Mesendoderm (in vitro differentiated cells): ENCODE measurements around the gene EPYC.

ENCODE experiments used
- DNase-seq: peaks from one replicate; pipeline ENCODE4 v3.0.0; 2013
- H2AK5ac ChIP-seq: 2 replicates; pipeline ENCODE4 v1.6.1; 2013; ENCODE audit warnings: low read length, inconsistent platforms
- H2BK120ac ChIP-seq: 2 replicates; pipeline ENCODE4 v1.6.1; 2013; ENCODE audit warnings: low read depth, mild to moderate bottlenecking, low read length, moderate library complexity, mixed read lengths
- H2BK15ac ChIP-seq: replicated peaks from 2 replicates; pipeline ENCODE4 v1.6.1; 2013; ENCODE audit warnings: low read depth, mild to moderate bottlenecking, moderate library complexity
- H2BK5ac ChIP-seq: 2 replicates; pipeline ENCODE4 v1.6.1; 2013; ENCODE audit warnings: low read length, inconsistent platforms
- H3K18ac ChIP-seq: 2 replicates; pipeline ENCODE4 v1.6.1; 2013; ENCODE audit warnings: mild to moderate bottlenecking, low read length, mixed read lengths
- H3K23ac ChIP-seq: one replicate; pipeline ENCODE4 v1.6.1; 2013; ENCODE audit warnings: low read length
- H3K27ac ChIP-seq: 2 replicates; pipeline ENCODE4 v1.5.1; 2013; ENCODE audit warnings: low read depth, mild to moderate bottlenecking, inconsistent platforms, low read length, moderate library complexity
- H3K27me3 ChIP-seq: 2 replicates; pipeline ENCODE4 v1.6.1; 2013; ENCODE audit warnings: low read length, control low read depth, mild to moderate bottlenecking, inconsistent platforms; ENCODE audit not compliant: insufficient read depth, poor library complexity
- H3K36me3 ChIP-seq: 2 replicates; pipeline ENCODE4 v1.6.1; 2013; ENCODE audit warnings: low read length, inconsistent platforms; ENCODE audit not compliant: control insufficient read depth, insufficient read depth
- H3K4ac ChIP-seq: one replicate; pipeline ENCODE4 v1.6.1; 2013; ENCODE audit warnings: low read depth, mild to moderate bottlenecking, low read length, moderate library complexity
- H3K4me1 ChIP-seq: 2 replicates; pipeline ENCODE4 v1.6.1; 2013; ENCODE audit warnings: low read depth, low read length, inconsistent platforms; ENCODE audit not compliant: control insufficient read depth
- H3K4me2 ChIP-seq: 2 replicates; pipeline ENCODE4 v1.6.1; 2013; ENCODE audit warnings: low read length
- H3K4me3 ChIP-seq: 2 replicates; pipeline ENCODE4 v1.5.1; 2013; ENCODE audit warnings: mild to moderate bottlenecking, low read length
- H3K56ac ChIP-seq: one replicate; pipeline ENCODE4 v1.6.1; 2013; ENCODE audit warnings: low read length
- H3K79me1 ChIP-seq: 2 replicates; pipeline ENCODE4 v1.6.1; 2013; ENCODE audit warnings: low read length, inconsistent platforms
- H3K79me2 ChIP-seq: 2 replicates; pipeline ENCODE4 v1.6.1; 2013; ENCODE audit warnings: mild to moderate bottlenecking, low read length; ENCODE audit not compliant: control insufficient read depth, insufficient read depth
- H3K9ac ChIP-seq: 2 replicates; pipeline ENCODE4 v1.6.1; 2013; ENCODE audit warnings: low read length, inconsistent platforms
- H4K5ac ChIP-seq: one replicate; pipeline ENCODE4 v1.6.1; 2013; ENCODE audit warnings: low read length
- H4K8ac ChIP-seq: one replicate; pipeline ENCODE4 v1.6.1; 2013; ENCODE audit warnings: low read depth, mild to moderate bottlenecking, control low read depth, low read length, moderate library complexity
- WGBS: extraction: QIAGEN DNeasy Blood & Tissue Kit; methylation state at CpG from one replicate; pipeline ENCODE4 v1.1.7; 2013; ENCODE audit warnings: low lambda C conversion rate, missing lambda C conversion rate; ENCODE audit not compliant: insufficient coverage; ENCODE audit errors: extremely low coverage; 5-methylcytosine and 5-hydroxymethylcytosine counted together

Gene EPYC

DNA sequence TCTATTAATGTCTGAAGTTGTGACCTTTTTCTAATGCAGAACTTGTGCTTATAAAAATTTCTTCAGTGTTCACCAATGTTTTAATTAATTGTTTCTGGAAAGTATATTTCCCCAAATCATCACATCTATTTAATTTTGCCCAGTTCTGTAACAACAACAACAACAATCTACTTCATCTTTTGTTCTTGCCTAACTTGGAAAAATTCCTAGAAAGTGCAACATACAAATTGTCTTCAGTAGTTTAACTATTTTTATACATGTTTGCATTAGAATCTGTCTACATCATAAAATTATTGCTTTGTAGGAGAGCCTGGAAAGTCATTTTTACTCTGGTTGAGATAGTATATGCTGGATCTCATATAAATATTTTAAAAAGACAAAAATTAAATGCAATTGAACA lies 88.3 kb downstream of the EPYC start:
- no peaks in the 10 kb centered on the region for H3K79me2 ChIP-seq
- H3K4me2 ChIP-seq = no peak overlapping the region
- no peak overlapping the region for H3K27ac ChIP-seq
- H3K4me1 ChIP-seq = no peaks in the 10 kb centered on the region
- H3K36me3 ChIP-seq = no peaks in the 10 kb centered on the region
- DNase-seq = no peak
- no peak overlapping the region for H2BK15ac ChIP-seq
- H2AK5ac ChIP-seq = no peak overlapping the region
- no peak overlapping the region for H3K23ac ChIP-seq
- no peak overlapping the region for H4K5ac ChIP-seq
- H3K4me3 ChIP-seq = no peak overlapping the region
- no peaks in the 10 kb centered on the region for H3K79me1 ChIP-seq
- H2BK120ac ChIP-seq = no peak overlapping the region
- H3K27me3 ChIP-seq = no peaks in the 10 kb centered on the region
- no peak overlapping the region for H2BK5ac ChIP-seq
- H3K56ac ChIP-seq = no peak overlapping the region
- H3K18ac ChIP-seq = no peak overlapping the region
- no peak overlapping the region for H4K8ac ChIP-seq
- H3K9ac ChIP-seq = no peak overlapping the region
- no peak overlapping the region for H3K4ac ChIP-seq

DNA sequence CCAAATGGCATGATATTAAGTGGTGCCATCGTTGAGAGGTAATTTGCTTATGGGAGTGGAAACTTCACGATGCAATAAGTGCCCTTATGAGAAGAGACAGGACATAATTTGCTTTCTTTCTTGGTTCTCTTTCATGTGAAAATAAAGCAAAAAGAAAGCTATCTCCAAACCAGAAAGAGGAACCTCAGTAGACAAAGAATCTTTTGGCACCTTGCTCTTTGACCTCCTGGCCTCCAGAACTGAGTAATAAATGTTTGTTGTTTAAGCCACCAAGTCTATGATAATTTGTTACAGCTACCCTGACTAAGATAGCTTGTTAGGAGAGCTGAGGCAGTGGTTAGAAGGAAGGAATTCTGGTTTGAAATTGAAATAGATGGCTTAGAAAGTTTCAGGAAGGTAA lies 89.4 kb downstream of the EPYC start:
- Histone ChIP-seq H2BK5ac (no peak overlapping the region), H3K56ac (no peak overlapping the region), H3K79me2 (no peaks in the 10 kb centered on the region), H3K36me3 (no peaks in the 10 kb centered on the region), H3K23ac (no peak overlapping the region), H3K79me1 (no peaks in the 10 kb centered on the region), H2AK5ac (no peak overlapping the region), H2BK15ac (no peak overlapping the region), H3K27me3 (no peaks in the 10 kb centered on the region), H3K27ac (no peak overlapping the region), H4K8ac (no peak overlapping the region), H3K4ac (no peak overlapping the region), H3K9ac (no peak overlapping the region), H3K4me3 (no peak overlapping the region), H2BK120ac (no peak overlapping the region), H4K5ac (no peak overlapping the region), H3K4me1 (no peaks in the 10 kb centered on the region), H3K4me2 (no peak overlapping the region), H3K18ac (no peak overlapping the region)
- no peak for DNase-seq
- no CpG with 5 or more reads among the region's 2 CpGs for WGBS
